ENCODE data around the gene DPM3. TPM values are rescaled to one million over a fixed set of nuclear protein-coding genes. Genes with fewer than 3 reads are reported as not detected.

Gene DPM3
- total RNA-seq, 1 experiment from 2014 or later: 83.7 TPM

GRCh38 chr1:155104605-155105534, 35.5 kb downstream of the DPM3 start:
- H3K79me2 ChIP-seq (ENCODE audit: low read depth): no peaks in the 10 kb centered on the region
- ChIA-PET CTCF (no interaction called here), POLR2A (ENCODE audit: unreplicated experiment) (no interaction called here)
- H3K27ac ChIP-seq: no peak overlapping the region
- no peaks in the 10 kb centered on the region for H3K4me1 ChIP-seq (replicated peaks; ENCODE audit: insufficient read depth)
- no peak overlapping the region for H3K4me2 ChIP-seq
- no peaks in the 10 kb centered on the region; the same call in 1 of the 2 replicates for H4K20me1 ChIP-seq (ENCODE audit: insufficient read depth)
- H3F3A ChIP-seq (ENCODE audit: insufficient read depth, low read depth): 0 out of 2 replicates have a peak, but pooled peaks cover 7% of the 10 kb centered on the region
- H3K36me3 ChIP-seq (ENCODE audit: low read depth): no peaks in the 10 kb centered on the region
- no peak overlapping the region for H3K4me3 ChIP-seq
- H3K27me3 ChIP-seq (ENCODE audit: insufficient read depth, low read depth): no peaks in the 10 kb centered on the region
- H3K9me3 ChIP-seq (ENCODE audit: insufficient read depth, low read depth): no peaks in the 10 kb centered on the region
- BruUV-seq (replicated peaks): no TSS peak
- no peak for DNase-seq
- H2AFZ ChIP-seq: no peak overlapping the region
- intact Hi-C loops (cut with micrococcal nuclease; ENCODE audit: unreplicated experiment): no loop called here
- TF ChIP-seq CTCF (conservative IDR thresholded peaks at IDR 0.05) (no peak), EZH2 (IDR thresholded peaks at IDR 0.05; ENCODE audit: low read depth) (no peak)
- no peaks in the 10 kb centered on the region for H3K9me2 ChIP-seq (ENCODE audit: insufficient read depth)

GRCh38 chr1:155103325-155103724, 37.0 kb downstream of the DPM3 start:
- no TSS peak for BruUV-seq (replicated peaks)
- POLR2A ChIA-PET (ENCODE audit: unreplicated experiment): no interaction called here

GRCh38 chr1:155099331-155099730, 41.0 kb downstream of the DPM3 start:
- no peaks in the 10 kb centered on the region for H3K79me2 ChIP-seq (ENCODE audit: low read depth)
- CTCF ChIA-PET: interaction anchor here (0.7 kb wide), 1 partner anchor 43 kb away, joined by 15 read pairs; no protein-coding TSS in a partner anchor
- no peaks in the 10 kb centered on the region for H3K36me3 ChIP-seq (ENCODE audit: low read depth)
- no TSS peak for BruUV-seq (replicated peaks)
- H3K27ac ChIP-seq: no peak overlapping the region
- H3F3A ChIP-seq (ENCODE audit: insufficient read depth, low read depth): 0 out of 2 replicates have a peak, but pooled peaks cover 4% of the 10 kb centered on the region
- no peaks in the 10 kb centered on the region for H3K9me3 ChIP-seq (ENCODE audit: insufficient read depth, low read depth)
- POLR2A ChIA-PET (ENCODE audit: unreplicated experiment): interaction anchor here (0.7 kb wide), 1 partner anchor 26 kb away, joined by 5 read pairs; no protein-coding TSS in a partner anchor
- H3K27me3 ChIP-seq (ENCODE audit: insufficient read depth, low read depth): no peaks in the 10 kb centered on the region
- no peak overlapping the region for H3K4me2 ChIP-seq
- H4K20me1 ChIP-seq (ENCODE audit: insufficient read depth): no peaks in the 10 kb centered on the region
- H3K4me1 ChIP-seq (replicated peaks; ENCODE audit: insufficient read depth): no peaks in the 10 kb centered on the region
- no peak overlapping the region for H3K4me3 ChIP-seq
- intact Hi-C loops (cut with micrococcal nuclease; ENCODE audit: unreplicated experiment): no loop called here
- no peaks in the 10 kb centered on the region for H3K9me2 ChIP-seq (ENCODE audit: insufficient read depth)
- no peak for TF ChIP-seq EZH2 (IDR thresholded peaks at IDR 0.05; ENCODE audit: low read depth)
- TF ChIP-seq CTCF (conservative IDR thresholded peaks at IDR 0.05): no peak
- H2AFZ ChIP-seq: no peak overlapping the region
- no peak for DNase-seq

More at GRCh38 chr1:155103325-155103724, 37.0 kb downstream of the DPM3 start:
- Histone ChIP-seq H3K9me3 (ENCODE audit: insufficient read depth, low read depth) (no peaks in the 10 kb centered on the region), H3K9me2 (ENCODE audit: insufficient read depth) (no peaks in the 10 kb centered on the region), H3K36me3 (ENCODE audit: low read depth) (no peaks in the 10 kb centered on the region), H4K20me1 (ENCODE audit: insufficient read depth) (no peaks in the 10 kb centered on the region; the same call in 1 of the 2 replicates), H3K4me2 (no peak overlapping the region), H2AFZ (no peak overlapping the region), H3K4me3 (no peak overlapping the region), H3K27ac (no peak overlapping the region), H3K4me1 (replicated peaks; ENCODE audit: insufficient read depth) (no peaks in the 10 kb centered on the region), H3K27me3 (ENCODE audit: insufficient read depth, low read depth) (no peaks in the 10 kb centered on the region), H3F3A (ENCODE audit: insufficient read depth, low read depth) (0 out of 2 replicates have a peak, but pooled peaks cover 7% of the 10 kb centered on the region), H3K79me2 (ENCODE audit: low read depth) (no peaks in the 10 kb centered on the region)
- no peak for TF ChIP-seq EZH2 (IDR thresholded peaks at IDR 0.05; ENCODE audit: low read depth)
- no peak for TF ChIP-seq CTCF (conservative IDR thresholded peaks at IDR 0.05)
- CTCF ChIA-PET: no interaction called here
- intact Hi-C loops (cut with micrococcal nuclease; ENCODE audit: unreplicated experiment): no loop called here
- DNase-seq: no peak
